Smooth muscle cell (in vitro differentiated cells): Measurements from ENCODE around the gene PUM1. TPM values are rescaled to one million over a fixed set of nuclear protein-coding genes. Genes with fewer than 3 reads are reported as not detected.
A peak's percentile ranks its signal among the peaks of the same experiment; 100 is the strongest.

Experiments
- DNase-seq: peaks from one replicate; lab custom pipeline; 2025; ENCODE audit not compliant: unreplicated experiment; lab: John Stamatoyannopoulos, UW
- H2AFZ ChIP-seq: fragments of 200-600 bp; sonication (generic); 2 replicates; pipeline ENCODE4 v1.6.0; 2016; ENCODE audit warnings: antibody characterized with exemption, low read depth, mild to moderate bottlenecking
- H3F3A ChIP-seq: fragments of 200-600 bp; sonication (generic); 2 replicates; pipeline ENCODE4 v1.6.0; 2017; ENCODE audit warnings: antibody characterized with exemption, low read depth
- H3K27ac ChIP-seq: fragments of 200-600 bp; sonication (generic); 2 replicates; pipeline ENCODE4 v1.5.1; 2016; ENCODE audit warnings: low read depth, mild to moderate bottlenecking
- H3K27me3 ChIP-seq: fragments of 200-600 bp; sonication (generic); 2 replicates; pipeline ENCODE4 v1.6.1; 2016; ENCODE audit warnings: low read depth, mild to moderate bottlenecking
- H3K36me3 ChIP-seq: fragments of 200-600 bp; sonication (generic); 2 replicates; pipeline ENCODE4 v1.5.1; 2016; ENCODE audit warnings: low read depth
- H3K4me1 ChIP-seq: fragments of 200-600 bp; sonication (generic); 2 replicates; pipeline ENCODE4 v1.5.1; 2016; ENCODE audit warnings: low read depth
- H3K4me2 ChIP-seq: fragments of 200-600 bp; sonication (generic); 2 replicates; pipeline ENCODE4 v1.6.0; 2016; ENCODE audit warnings: mild to moderate bottlenecking
- H3K4me3 ChIP-seq: fragments of 200-600 bp; sonication (generic); 2 replicates; pipeline ENCODE4 v1.5.1; 2016; ENCODE audit warnings: mild to moderate bottlenecking
- H3K79me2 ChIP-seq: fragments of 200-600 bp; sonication (generic); 2 replicates; pipeline ENCODE4 v1.6.0; 2016; ENCODE audit warnings: low read depth, mild to moderate bottlenecking
- H3K9ac ChIP-seq: fragments of 200-600 bp; sonication (generic); 2 replicates; pipeline ENCODE4 v1.6.0; 2016; ENCODE audit warnings: low read depth
- H3K9me3 ChIP-seq: fragments of 200-600 bp; sonication (generic); replicated peaks from 2 replicates; pipeline ENCODE4 v1.5.1; 2016; ENCODE audit warnings: low read depth
- H4K20me1 ChIP-seq: fragments of 200-600 bp; sonication (generic); 2 replicates; pipeline ENCODE4 v1.6.0; 2016; ENCODE audit warnings: low read depth
- WGBS: methylation state at CpG from one replicate; pipeline ENCODE4 v1.1.7; 2016; ENCODE audit warnings: low lambda C conversion rate; 5-methylcytosine and 5-hydroxymethylcytosine counted together
- polyA plus RNA-seq: library from polyadenylated mRNA; unstranded; fragments of >200 nt; fragmentation: Nextera tagmentation; extraction: Ambion mirVana; gene quantifications from 2 replicates; pipeline ENCODE4 v1.2.1, GENCODE V29; 2016
- total RNA-seq: library from RNA; depleted of rRNA; stranded (reverse); fragments of >200 nt; gene quantifications from 2 replicates; pipeline ENCODE4 v1.2.3, GENCODE V29; 2014
- TF ChIP-seq, protein P1 (sequence below): fragments of 200-600 bp; sonication (generic); IDR thresholded peaks from 2 replicates; pipeline ENCODE4 v1.5.1; 2017; ENCODE audit warnings: borderline replicate concordance, mild to moderate bottlenecking, antibody characterized with exemption; ENCODE audit not compliant: insufficient read depth, poor library complexity, severe bottlenecking

The PUM1 gene
- total and polyA plus RNA-seq, 2 experiments from 2014 or later, result 49.0 to 78.2 TPM

GRCh38 chr1:30907481-30908315 is 157.8 kb downstream of the PUM1 start:
- Histone ChIP-seq H3K4me1 (peaks cover 25% of the 10 kb centered on the region), H3K9me3 (no peaks in the 10 kb centered on the region), H3K4me3 (peak overlapping the region; percentile 67), H3K27ac (no peak overlapping the region), H4K20me1 (peaks cover 48% of the 10 kb centered on the region), H3K9ac (peak overlapping the region; percentile 77), H3K36me3 (no peaks in the 10 kb centered on the region), H3K79me2 (peaks cover 34% of the 10 kb centered on the region), H2AFZ (no peak overlapping the region), H3K4me2 (peak overlapping the region; percentile 95), H3K27me3 (no peaks in the 10 kb centered on the region), H3F3A (peaks cover 12% of the 10 kb centered on the region)
- WGBS, result 7% methylated on average over 37 of the region's 47 CpGs
- TF ChIP-seq, protein P1, sequence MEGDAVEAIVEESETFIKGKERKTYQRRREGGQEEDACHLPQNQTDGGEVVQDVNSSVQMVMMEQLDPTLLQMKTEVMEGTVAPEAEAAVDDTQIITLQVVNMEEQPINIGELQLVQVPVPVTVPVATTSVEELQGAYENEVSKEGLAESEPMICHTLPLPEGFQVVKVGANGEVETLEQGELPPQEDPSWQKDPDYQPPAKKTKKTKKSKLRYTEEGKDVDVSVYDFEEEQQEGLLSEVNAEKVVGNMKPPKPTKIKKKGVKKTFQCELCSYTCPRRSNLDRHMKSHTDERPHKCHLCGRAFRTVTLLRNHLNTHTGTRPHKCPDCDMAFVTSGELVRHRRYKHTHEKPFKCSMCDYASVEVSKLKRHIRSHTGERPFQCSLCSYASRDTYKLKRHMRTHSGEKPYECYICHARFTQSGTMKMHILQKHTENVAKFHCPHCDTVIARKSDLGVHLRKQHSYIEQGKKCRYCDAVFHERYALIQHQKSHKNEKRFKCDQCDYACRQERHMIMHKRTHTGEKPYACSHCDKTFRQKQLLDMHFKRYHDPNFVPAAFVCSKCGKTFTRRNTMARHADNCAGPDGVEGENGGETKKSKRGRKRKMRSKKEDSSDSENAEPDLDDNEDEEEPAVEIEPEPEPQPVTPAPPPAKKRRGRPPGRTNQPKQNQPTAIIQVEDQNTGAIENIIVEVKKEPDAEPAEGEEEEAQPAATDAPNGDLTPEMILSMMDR, result no peak
- no peak for DNase-seq

GRCh38 chr1:30906631-30907441 is 158.7 kb downstream of the PUM1 start:
- H3K27me3 ChIP-seq, result no peaks in the 10 kb centered on the region
- H2AFZ ChIP-seq, result no peak overlapping the region
- TF ChIP-seq, protein P1, result no peak
- peak overlapping the region; percentile 67 for H3K4me3 ChIP-seq
- no peaks in the 10 kb centered on the region for H3K36me3 ChIP-seq
- peaks cover 57% of the 10 kb centered on the region for H4K20me1 ChIP-seq
- no peak overlapping the region for H3K9ac ChIP-seq
- DNase-seq, result no peak
- H3K4me1 ChIP-seq, result peaks cover 25% of the 10 kb centered on the region
- peaks cover 6% of the 10 kb centered on the region for H3F3A ChIP-seq
- H3K27ac ChIP-seq, result no peak overlapping the region
- WGBS, result 95% methylated on average over 9 of the region's 9 CpGs
- peak overlapping the region; percentile 95 for H3K4me2 ChIP-seq
- peaks cover 38% of the 10 kb centered on the region for H3K79me2 ChIP-seq
- no peaks in the 10 kb centered on the region for H3K9me3 ChIP-seq

DNA sequence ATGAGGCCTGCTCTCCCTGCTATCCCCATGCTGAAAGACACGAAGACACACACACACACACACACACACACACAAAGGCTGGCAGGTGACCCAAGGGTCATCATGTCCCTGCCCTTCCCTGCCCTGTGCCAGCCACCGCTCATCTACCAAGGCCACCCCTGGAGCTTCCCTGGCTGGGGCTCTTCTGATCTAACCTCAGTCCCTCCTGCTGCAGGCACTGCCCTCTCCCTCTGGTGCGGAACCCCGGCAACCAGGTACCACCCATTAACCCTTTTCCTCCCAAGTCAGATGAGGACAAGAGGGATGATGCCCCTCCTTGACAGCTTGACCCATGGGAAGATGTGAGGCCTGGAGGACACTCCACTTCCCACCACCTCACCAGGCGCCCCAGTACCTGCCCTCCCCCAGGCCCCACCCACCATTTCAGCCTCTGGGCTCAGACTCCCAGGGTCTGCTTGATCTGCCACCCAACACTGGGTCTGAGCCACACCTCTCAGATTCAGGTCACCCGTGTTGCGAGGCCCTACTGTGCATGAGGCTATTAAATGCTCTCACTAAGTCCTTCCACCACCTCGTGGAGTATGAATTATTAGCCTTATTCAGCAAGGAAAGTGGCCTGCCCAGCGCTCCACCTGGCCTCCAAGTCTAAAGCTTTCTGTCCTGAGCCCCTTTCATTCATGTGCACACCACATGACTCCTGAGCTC is 159.4 kb downstream of the PUM1 start:
- Histone ChIP-seq H3K9ac (no peak overlapping the region), H3K27ac (no peak overlapping the region), H2AFZ (no peak overlapping the region), H3K27me3 (no peaks in the 10 kb centered on the region), H3K4me1 (peaks cover 25% of the 10 kb centered on the region), H3K4me3 (no peak overlapping the region), H3K4me2 (no peak overlapping the region), H3K36me3 (no peaks in the 10 kb centered on the region), H3F3A (peaks cover 6% of the 10 kb centered on the region), H3K79me2 (peaks cover 41% of the 10 kb centered on the region), H4K20me1 (peaks cover 64% of the 10 kb centered on the region), H3K9me3 (no peaks in the 10 kb centered on the region)
- TF ChIP-seq, protein P1, result no peak
- no peak for DNase-seq
- WGBS, result 78% methylated on average over 9 of the region's 9 CpGs
